ENCODE measurements around the gene AKT1S1.

AKT1S1 gene

GRCh38 chr19:49873129-49873521, 4.0 kb downstream of the AKT1S1 start:
- DNase-seq (ENCODE audit: extremely low spot score) = no peak
- TF ChIP-seq SP1 (IDR thresholded peaks at IDR 0.05) (no peak), BHLHE40 (IDR thresholded peaks at IDR 0.05; ENCODE audit: borderline replicate concordance) (no peak)
- ChIA-PET POLR2A (no interaction called here), CTCF (no interaction called here)

- ChIA-PET POLR2A (no interaction called here), CTCF (no interaction called here)
- no peak for DNase-seq (ENCODE audit: extremely low spot score)
- no peak for TF ChIP-seq FOXM1 (IDR thresholded peaks at IDR 0.05; ENCODE audit: borderline replicate concordance)
- TF ChIP-seq HDGF (IDR thresholded peaks at IDR 0.05; ENCODE audit: borderline replicate concordance) = no peak
- TF ChIP-seq PKNOX1 (IDR thresholded peaks at IDR 0.05) = no peak
- TF ChIP-seq FOXA1 (IDR thresholded peaks at IDR 0.05) = no peak
- TF ChIP-seq SUZ12 (IDR thresholded peaks at IDR 0.05) = no peak
- no peak for TF ChIP-seq ELF4 (IDR thresholded peaks at IDR 0.05)
- no peak for TF ChIP-seq L3MBTL2 (conservative IDR thresholded peaks at IDR 0.05)
- no peak for TF ChIP-seq CTBP1 (IDR thresholded peaks at IDR 0.05; ENCODE audit: borderline replicate concordance)
- no peak for TF ChIP-seq ZNF384 (IDR thresholded peaks at IDR 0.05)
- no peak for TF ChIP-seq BHLHE40 (IDR thresholded peaks at IDR 0.05; ENCODE audit: borderline replicate concordance)
- TF ChIP-seq ARNT (IDR thresholded peaks at IDR 0.05) = no peak
- no peak for TF ChIP-seq NFRKB (IDR thresholded peaks at IDR 0.05)
Observed at GRCh38 chr19:49872245-49873128, 4.7 kb downstream of the AKT1S1 start.

- no peak for TF ChIP-seq LEF1 (IDR thresholded peaks at IDR 0.05; ENCODE audit: borderline replicate concordance)
- ChIA-PET CTCF (no interaction called here), POLR2A (no interaction called here)
- no peak for DNase-seq (ENCODE audit: extremely low spot score)
Observed at GRCh38 chr19:49871349-49871985, 5.7 kb downstream of the AKT1S1 start.

- TF ChIP-seq FOXK2 (IDR thresholded peaks at IDR 0.05) (no peak), PKNOX1 (IDR thresholded peaks at IDR 0.05) (no peak), ZNF384 (IDR thresholded peaks at IDR 0.05) (no peak), SP1 (IDR thresholded peaks at IDR 0.05) (no peak), NFRKB (IDR thresholded peaks at IDR 0.05) (no peak), HDGF (IDR thresholded peaks at IDR 0.05; ENCODE audit: borderline replicate concordance) (no peak)
- ChIA-PET POLR2A (no interaction called here), CTCF (no interaction called here)
- no peak for DNase-seq (ENCODE audit: extremely low spot score)
Observed at GRCh38 chr19:49870309-49870901, 6.8 kb downstream of the AKT1S1 start.

GRCh38 chr19:49869484-49870308, 7.5 kb downstream of the AKT1S1 start:
- ChIA-PET POLR2A (interaction anchor here (0.6 to 5.9 kb wide), 18 partner anchors 7 to 374 kb away, joined by 3 to 69 read pairs (median 4); partner anchors contain the start of genes AKT1S1, ATF5, FUZ and PTOV1), CTCF (interaction anchor here (0.6 kb wide), 1 partner anchor 1763 kb away, joined by 3 read pairs; no protein-coding TSS in a partner anchor)
- DNase-seq (ENCODE audit: extremely low spot score) = peak; percentile 82
- TF ChIP-seq ARNT (IDR thresholded peaks at IDR 0.05) = no peak
- TF ChIP-seq FOXA1 (IDR thresholded peaks at IDR 0.05) = no peak
- TF ChIP-seq PKNOX1 (IDR thresholded peaks at IDR 0.05) = peak; percentile 50
- TF ChIP-seq NFRKB (IDR thresholded peaks at IDR 0.05) = no peak
- no peak for TF ChIP-seq TARDBP (IDR thresholded peaks at IDR 0.05)
- no peak for TF ChIP-seq SUZ12 (IDR thresholded peaks at IDR 0.05)
- TF ChIP-seq L3MBTL2 (conservative IDR thresholded peaks at IDR 0.05) = peak; percentile 61
- TF ChIP-seq SP1 (IDR thresholded peaks at IDR 0.05) = no peak
- no peak for TF ChIP-seq ELF4 (IDR thresholded peaks at IDR 0.05)
- peak; percentile 83; the same call in 1 of the 2 replicates for TF ChIP-seq HDGF (IDR thresholded peaks at IDR 0.05; ENCODE audit: borderline replicate concordance)
- TF ChIP-seq BHLHE40 (IDR thresholded peaks at IDR 0.05; ENCODE audit: borderline replicate concordance) = no peak
- TF ChIP-seq FOXK2 (IDR thresholded peaks at IDR 0.05) = no peak
- TF ChIP-seq FOXM1 (IDR thresholded peaks at IDR 0.05; ENCODE audit: borderline replicate concordance) = no peak

GRCh38 chr19:49869009-49869483, 8.1 kb downstream of the AKT1S1 start:
- no peak for DNase-seq (ENCODE audit: extremely low spot score)
- ChIA-PET POLR2A (interaction anchor here (0.6 to 5.9 kb wide), 18 partner anchors 8 to 373 kb away, joined by 3 to 69 read pairs (median 4); partner anchors contain the start of genes AKT1S1, ATF5, FUZ and PTOV1), CTCF (interaction anchor here (0.6 kb wide), 2 partner anchors 151 to 1762 kb away, joined by 3 read pairs; no protein-coding TSS in a partner anchor)
- no peak for TF ChIP-seq L3MBTL2 (conservative IDR thresholded peaks at IDR 0.05)
- peak; percentile 55; the same call in 1 of the 2 replicates for TF ChIP-seq PKNOX1 (IDR thresholded peaks at IDR 0.05)
- no peak for TF ChIP-seq FOXA1 (IDR thresholded peaks at IDR 0.05)
- no peak for TF ChIP-seq CTBP1 (IDR thresholded peaks at IDR 0.05; ENCODE audit: borderline replicate concordance)
- no peak for TF ChIP-seq SP1 (IDR thresholded peaks at IDR 0.05)
- TF ChIP-seq ARNT (IDR thresholded peaks at IDR 0.05) = no peak

Data from HEK293T (cell line).